ENCODE results near the gene ERCC8. TPM values are rescaled to one million over a fixed set of nuclear protein-coding genes. Genes with fewer than 3 reads are reported as not detected.
"Not testable (repeated sequence)": the region's sequence is repeated elsewhere in the genome, so short reads cannot be mapped to it uniquely, and the experiment has no call there.

ERCC8 gene, protein sequence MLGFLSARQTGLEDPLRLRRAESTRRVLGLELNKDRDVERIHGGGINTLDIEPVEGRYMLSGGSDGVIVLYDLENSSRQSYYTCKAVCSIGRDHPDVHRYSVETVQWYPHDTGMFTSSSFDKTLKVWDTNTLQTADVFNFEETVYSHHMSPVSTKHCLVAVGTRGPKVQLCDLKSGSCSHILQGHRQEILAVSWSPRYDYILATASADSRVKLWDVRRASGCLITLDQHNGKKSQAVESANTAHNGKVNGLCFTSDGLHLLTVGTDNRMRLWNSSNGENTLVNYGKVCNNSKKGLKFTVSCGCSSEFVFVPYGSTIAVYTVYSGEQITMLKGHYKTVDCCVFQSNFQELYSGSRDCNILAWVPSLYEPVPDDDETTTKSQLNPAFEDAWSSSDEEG
- 19.5 and 25.2 TPM in 2 replicates for total RNA-seq (2014; rRNA removed; shearing (Covaris generic))

DNA sequence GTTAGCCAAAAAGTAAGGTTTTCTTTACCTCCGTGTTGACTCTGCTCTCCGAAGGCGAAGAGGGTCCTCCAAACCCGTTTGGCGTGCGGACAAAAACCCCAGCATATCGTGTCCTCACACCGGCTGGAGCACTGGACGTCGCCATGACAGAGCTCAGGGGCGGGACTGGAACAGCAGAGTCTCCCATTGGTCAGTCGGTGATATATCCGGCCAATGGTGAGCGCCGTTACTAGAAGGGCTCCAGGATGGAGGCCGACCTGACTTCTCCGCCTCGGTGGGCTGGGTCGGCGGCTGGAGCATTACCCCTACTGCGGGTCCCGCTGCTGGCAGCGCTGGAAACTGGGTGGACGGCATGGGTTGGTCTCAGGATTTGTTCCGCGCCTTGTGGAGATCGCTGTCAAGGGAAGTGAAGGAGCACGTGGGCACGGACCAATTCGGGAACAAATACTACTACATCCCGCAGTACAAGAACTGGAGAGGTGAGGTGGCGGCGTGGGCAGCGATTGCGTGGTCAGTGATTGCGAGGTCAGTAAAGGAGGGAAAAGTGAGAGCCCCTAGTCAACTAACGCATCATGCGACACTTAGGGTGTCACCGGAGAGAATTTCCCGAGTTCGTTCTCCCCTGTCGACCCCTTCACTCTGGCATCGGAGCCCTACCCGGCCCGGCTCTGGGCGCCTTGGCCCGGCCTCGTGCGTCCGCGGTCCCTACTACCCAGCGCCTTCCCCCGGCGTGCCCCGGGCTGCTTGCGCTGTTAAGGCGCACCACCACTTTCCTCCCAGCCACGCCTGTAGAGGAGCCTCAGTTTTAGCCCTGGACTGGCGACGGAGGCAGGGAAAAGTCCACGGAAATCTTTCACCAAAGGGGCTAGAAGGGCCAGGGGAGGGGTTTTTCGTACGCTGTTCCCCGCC is at the start of gene ERCC8, which contains the start of gene NDUFAF2:
Gene ERCC8, minus strand, starts transcription at position 167 of the 909 bp plus-strand sequence. Its CDS starts 62 bp downstream, at position 105.
Gene NDUFAF2, plus strand, starts transcription at position 302 of the 909 bp plus-strand sequence. Its CDS starts 51 bp downstream, at position 353.
- peak; percentile 95 for DNase-seq (ENCODE audit: low spot score)
- in situ Hi-C loops (cut with HindIII; ENCODE audit: low sequenced_read_pairs): no loop called here

DNA sequence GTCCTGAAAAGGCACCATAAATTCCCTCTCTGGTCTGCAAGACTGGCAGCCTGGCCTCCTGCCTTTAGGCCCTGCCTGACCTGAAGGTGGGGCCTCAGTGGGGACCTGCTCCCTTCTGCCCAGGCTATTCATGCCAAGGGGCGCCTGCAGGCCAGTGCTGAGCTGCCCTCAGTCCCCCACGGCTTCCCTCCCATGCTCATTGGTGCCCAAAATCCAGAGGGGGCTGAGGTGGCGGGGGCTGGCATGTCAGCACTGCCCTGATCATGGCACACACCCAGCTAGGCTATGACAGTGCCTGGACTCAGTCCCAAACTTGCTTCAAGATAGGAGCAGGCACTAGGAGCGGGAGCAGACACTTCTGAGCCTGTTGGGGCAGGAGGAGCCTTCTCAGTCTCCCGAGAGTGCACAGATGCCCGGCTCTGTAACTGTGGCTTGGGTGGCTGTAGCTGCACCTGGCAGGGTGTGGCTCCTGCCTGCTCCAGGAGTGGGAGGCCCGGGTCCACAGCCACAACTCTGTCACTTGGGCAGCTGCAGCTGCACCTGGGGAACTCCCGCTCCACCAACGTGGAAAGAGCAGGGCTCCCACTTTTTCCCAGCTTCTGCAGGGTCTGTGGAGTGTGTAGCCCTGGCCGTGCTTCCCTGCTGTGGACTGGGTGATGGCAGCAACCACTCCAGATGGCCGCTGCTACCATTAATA is 49.2 kb upstream of the ERCC8 start:
- in situ Hi-C loops (cut with HindIII; ENCODE audit: low sequenced_read_pairs): no loop called here
- DNase-seq (ENCODE audit: low spot score): no peak

DNA sequence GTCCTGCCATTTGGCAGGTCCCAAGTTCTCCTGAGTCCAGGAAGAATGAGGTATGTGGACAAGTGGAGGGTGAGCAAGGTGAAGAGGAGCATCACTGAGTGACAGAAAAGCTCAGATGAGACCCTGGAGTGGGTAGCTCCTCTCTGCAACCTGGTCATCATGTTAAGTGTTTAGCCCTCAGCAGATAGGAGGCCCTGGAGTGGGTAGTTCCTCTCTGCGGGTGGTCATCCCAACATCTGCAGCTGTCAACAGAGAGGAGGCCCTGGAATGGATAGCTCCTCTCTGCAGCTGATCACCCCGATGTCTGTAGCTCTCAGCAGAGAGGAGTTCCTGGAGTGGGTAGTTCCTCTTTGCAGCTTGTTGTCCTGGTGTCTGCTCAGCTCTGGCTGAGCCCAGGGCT is 48.6 kb upstream of the ERCC8 start:
- in situ Hi-C loops (cut with HindIII; ENCODE audit: low sequenced_read_pairs): no loop called here
- no peak for DNase-seq (ENCODE audit: low spot score)

DNA sequence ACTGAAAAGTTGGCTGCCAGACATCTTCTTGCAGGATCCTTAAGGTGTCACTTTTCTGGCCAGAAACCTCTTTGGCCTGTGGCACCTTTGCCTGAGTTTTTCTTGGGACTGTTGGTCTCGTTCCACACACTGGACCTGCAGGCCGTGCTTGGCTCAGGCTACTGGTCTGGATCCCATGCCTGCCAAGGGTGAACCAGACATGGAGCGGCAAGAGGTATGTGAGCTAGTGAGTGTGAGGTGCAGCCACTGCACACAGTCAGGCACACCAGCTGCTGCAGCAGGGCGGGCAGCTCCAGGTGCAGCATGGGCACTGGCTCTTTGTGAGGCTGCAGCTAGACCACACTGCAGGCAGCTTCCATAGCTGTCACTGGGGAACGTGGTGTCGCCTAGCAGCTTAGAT is 48.0 kb upstream of the ERCC8 start:
- DNase-seq (ENCODE audit: low spot score): no peak
- in situ Hi-C loops (cut with HindIII; ENCODE audit: low sequenced_read_pairs): no loop called here

DNA sequence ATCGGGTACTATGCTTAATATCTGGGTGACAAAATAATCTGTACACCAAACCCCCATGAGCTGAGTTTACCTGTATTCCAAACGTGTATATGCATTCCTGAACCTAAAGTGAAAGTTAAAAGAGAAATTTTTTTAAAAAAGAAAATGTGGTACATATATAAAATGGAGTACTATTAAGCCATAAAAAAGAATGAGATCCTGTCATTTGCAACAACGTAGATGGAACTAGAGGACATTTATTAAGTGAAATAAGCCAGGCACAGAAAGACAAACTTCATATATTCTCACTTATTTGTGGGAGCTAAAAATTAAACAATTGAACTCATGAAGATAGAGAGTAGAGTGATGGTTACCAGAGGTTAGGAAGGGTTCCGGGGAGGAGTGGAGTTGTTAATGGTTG is 44.9 kb upstream of the ERCC8 start:
- DNase-seq (ENCODE audit: low spot score): no peak
- in situ Hi-C loops (cut with HindIII; ENCODE audit: low sequenced_read_pairs): no loop called here

DNA sequence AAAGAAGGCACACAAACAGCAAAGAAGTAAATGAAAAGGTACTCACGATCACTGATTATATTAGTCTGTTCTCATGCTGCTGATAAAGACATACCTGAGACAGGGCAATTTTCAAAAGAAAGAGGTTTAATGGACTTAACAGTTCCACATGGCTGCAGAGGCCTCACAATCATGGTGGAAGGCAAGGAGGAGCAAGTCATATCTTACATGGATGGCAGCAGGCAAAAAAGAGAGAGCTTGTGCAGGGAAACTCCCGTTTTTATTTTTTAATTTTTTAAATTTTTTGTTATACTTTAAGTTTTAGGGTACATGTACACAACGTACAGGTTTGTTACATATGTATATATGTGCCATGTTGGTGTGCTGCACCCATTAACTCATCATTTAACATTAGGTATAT is 37.3 kb upstream of the ERCC8 start:
- DNase-seq (ENCODE audit: low spot score); in situ Hi-C loops (cut with HindIII; ENCODE audit: low sequenced_read_pairs): not testable (repeated sequence)

DNA sequence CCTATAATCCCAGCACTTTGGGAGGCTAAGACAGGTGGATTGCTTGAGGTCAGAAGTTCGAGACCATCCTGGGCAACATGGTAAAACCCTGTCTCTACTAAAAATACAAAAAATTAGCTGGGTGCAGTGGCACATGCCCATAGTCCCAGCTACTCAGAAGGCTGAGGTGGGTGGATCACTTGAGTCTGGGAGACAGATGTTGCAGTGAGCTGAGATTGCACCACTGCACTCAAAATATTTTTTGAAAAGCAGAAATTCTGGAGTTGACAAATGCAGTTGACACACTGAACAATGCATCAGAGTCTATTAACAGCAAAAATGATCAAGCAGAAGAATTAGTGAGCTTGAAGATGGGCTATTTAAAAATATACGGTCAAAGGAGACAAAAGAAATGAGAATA is 35.6 kb upstream of the ERCC8 start:
- no peak for DNase-seq (ENCODE audit: low spot score)
- in situ Hi-C loops (cut with HindIII; ENCODE audit: low sequenced_read_pairs): no loop called here

DNA sequence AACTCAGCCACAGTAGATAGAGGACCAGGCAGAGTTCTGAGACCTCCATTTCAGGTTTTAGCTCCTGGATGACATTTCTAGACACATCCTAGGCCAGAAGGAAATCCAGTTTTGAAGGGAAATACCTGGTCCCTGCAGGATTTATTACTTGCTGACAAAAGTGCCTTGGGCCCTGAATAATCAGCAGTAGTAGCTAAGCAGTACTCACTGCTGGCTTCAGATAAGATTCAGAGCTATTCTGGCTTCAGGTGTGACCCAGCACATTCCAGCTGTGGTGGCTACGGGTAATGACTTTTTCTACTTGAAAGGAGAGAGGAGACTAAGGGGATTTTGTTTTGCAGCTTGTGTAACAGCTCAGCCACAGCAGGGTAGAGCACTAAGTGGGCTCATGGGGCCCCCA is 34.1 kb upstream of the ERCC8 start:
- in situ Hi-C loops (cut with HindIII; ENCODE audit: low sequenced_read_pairs): no loop called here
- DNase-seq (ENCODE audit: low spot score): no peak

DNA sequence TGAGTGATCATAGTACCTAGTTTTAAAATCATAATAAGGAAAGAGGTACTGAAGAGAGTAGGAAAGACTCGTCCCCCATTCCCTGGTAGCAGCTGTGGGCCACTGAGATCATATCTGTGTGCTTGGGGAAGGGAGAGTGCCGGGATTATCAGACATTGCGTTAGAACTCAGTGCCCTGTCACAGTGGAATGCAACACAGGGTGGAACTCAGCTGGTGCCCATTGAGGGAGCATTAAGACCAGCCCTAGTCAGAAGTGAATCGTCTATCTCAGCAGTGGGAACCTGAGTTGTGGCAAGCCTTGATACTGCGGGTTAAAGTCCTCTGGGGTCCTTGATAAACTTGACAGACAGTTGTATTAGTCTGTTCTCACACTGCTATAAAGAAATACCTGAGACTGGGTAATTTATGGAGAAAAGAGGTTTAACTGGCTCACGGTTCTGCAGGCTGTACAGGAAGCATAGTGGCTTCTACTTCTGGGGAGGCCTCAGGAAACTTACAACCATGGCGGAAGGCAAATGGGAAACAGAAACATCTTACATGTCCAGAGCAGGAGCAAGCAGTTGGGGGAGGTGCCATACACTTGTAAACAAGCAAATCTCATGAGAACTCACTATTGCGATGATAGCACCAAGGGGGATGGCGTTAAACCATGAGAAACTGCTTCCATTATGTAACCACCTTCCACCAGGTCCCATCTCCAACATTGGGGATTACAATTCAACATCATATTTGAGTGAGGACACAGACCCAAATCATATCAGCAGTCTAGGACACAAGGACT is 33.3 kb upstream of the ERCC8 start:
- in situ Hi-C loops (cut with HindIII; ENCODE audit: low sequenced_read_pairs): no loop called here

DNA sequence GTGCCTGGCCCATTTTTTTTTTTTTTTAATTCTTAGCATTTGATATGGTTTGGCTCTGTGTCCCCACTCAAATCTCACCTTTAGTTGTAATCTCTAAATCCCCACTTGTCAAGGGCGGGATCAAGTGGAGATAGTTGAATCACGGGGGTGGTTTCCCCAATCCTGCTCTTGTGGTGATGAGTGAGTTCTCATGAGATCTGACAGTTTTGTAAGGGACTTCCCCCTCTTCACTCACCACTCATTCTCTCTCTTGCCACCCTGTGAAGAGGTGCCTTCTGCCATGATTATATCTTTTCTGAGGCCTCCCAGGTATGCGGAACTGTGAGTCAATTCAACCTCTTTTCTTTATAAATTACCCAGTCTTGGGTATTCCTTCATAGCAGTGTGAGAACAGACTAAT is 27.4 kb upstream of the ERCC8 start:
- DNase-seq (ENCODE audit: low spot score): no peak
- in situ Hi-C loops (cut with HindIII; ENCODE audit: low sequenced_read_pairs): no loop called here

More for the DNA sequence above, 33.3 kb upstream of the ERCC8 start:
- no peak for DNase-seq (ENCODE audit: low spot score)

DNA sequence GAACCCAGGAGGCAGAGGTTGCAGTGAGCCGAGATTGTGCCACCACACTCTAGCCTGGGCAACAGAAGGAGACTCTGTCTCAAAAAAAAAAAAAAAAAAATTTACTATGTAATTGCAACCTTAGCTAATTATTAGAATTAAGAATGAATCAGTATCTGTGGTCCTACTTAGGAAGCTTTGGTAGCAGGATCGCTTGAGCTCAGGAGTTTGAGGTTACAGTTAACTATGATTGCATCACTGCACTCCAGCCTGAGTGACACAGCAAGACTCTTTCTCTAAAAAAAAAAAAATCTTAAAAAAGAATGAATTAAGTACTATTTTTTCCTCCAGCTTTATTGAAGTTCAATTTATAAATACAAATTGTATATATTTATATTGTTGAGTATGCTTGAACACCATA is 16.8 kb upstream of the ERCC8 start:
- no peak for DNase-seq (ENCODE audit: low spot score)
- in situ Hi-C loops (cut with HindIII; ENCODE audit: low sequenced_read_pairs): no loop called here

DNA sequence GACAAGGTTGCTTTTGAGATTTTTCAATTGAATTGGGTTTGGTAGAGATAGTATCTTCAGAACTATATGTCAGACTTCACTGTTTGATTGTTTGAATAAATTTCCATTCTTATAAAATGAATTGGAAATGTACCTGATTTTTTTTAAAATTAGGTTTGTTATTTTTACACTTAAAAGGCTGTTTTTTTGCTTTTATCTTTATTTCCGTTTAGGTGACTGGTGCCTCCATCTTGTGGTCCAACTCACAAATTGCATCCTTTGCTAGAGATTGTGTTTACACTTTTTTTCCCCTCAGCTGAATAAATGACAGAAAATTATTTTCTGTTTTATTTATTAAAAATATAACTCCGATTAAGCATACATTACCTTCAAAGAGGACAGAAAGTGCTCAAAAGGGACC is 15.7 kb upstream of the ERCC8 start:
- no peak for DNase-seq (ENCODE audit: low spot score)
- in situ Hi-C loops (cut with HindIII; ENCODE audit: low sequenced_read_pairs): no loop called here

DNA sequence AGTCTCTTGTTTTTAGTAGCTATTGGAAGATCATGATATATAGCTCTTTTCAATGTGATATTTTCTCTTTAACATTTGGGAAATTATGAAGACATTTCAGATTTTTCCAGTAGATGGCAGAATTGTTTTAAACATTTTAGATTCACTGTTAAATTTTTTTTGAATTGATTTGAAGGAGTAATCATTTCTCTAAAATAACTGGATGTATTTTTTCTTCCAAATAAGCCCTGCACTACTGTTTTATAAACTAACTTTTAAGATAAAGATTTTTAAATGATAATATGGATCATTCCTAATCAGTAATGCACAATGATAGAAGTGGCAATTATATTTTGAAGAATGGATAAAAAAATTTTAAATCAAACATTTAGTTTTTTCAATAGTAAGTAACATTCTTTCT is 14.3 kb upstream of the ERCC8 start:
- DNase-seq (ENCODE audit: low spot score): peak; percentile 40

DNA sequence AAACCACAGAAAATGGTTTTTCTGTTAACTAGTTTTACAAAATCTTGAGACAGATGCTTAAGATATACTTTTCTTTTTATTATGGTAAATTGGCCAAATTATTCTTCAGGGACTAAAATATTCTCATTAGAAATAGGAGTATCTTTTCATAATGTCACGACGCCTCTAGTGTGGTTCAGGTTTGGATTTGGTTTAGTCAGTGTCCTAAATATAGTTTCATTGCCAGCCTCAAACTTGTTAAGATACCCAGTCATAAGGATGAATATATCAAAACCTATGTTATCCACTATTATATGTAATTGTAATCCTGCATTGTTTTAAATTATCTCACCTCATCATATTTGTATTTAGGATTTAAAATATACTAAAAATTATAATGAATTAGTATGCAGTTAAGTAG is 13.8 kb upstream of the ERCC8 start:
- in situ Hi-C loops (cut with HindIII; ENCODE audit: low sequenced_read_pairs): no loop called here
- DNase-seq (ENCODE audit: low spot score): no peak

More for the DNA sequence above, 14.3 kb upstream of the ERCC8 start:
- in situ Hi-C loops (cut with HindIII; ENCODE audit: low sequenced_read_pairs): no loop called here

DNA sequence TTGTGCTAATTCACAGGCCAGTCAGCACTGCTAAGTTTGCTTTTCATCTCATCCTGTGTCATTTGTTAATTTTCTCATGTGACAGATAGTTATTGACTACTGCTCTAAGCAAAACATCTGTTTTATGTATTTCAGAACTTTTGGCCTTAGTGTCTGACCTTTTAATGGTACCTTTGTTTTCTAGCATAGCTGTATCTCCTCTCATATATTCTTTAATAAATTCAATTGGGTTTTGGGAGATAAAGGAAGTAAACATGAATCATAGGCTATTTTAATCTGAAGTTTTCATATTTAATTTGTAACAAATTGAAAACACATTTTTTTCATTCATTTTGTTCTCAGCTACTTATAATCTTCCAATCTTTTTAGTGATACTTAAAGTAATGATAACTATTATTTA is 13.2 kb upstream of the ERCC8 start:
- in situ Hi-C loops (cut with HindIII; ENCODE audit: low sequenced_read_pairs): no loop called here
- DNase-seq (ENCODE audit: low spot score): no peak

DNA sequence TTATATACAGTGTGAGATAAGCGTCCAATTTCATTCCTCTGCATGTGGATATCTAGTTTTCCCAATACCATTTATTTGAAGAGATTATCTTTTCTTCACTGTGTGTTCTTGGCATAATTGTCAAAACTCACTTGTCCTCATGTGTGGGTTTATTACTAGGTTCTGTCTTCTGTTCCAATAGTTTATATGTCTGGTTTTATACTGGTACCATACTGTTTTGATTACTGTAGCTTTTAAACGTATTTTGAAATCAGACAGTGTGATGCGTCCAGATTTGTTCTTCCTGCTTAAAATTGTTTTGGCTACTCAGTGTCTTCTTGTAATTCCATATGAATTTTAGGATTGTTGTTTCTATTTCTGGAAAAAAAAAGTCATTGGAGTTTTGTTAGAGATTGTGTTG is 10.4 kb upstream of the ERCC8 start:
- in situ Hi-C loops (cut with HindIII; ENCODE audit: low sequenced_read_pairs): no loop called here
- DNase-seq (ENCODE audit: low spot score): no peak

DNA sequence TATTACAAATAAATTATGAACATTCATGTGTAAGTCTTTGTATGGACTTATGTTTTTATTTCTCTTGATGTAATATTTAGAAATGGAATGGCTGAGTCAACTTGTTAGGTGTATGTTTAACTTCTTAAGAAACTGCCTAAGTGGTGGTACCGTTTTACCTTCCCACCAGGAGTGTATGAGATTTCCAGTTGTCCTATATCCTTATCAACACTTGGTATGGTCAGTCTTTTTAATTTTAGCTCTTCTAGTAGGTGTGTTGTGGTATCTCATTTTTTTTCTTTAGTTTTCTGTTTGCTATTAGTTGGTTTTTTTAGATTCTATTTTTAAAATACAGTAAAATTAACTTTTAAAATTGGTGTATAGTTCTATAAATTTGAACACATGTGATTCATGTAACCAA is 3.9 kb upstream of the ERCC8 start:
- in situ Hi-C loops (cut with HindIII; ENCODE audit: low sequenced_read_pairs): no loop called here
- DNase-seq (ENCODE audit: low spot score): no peak

DNA sequence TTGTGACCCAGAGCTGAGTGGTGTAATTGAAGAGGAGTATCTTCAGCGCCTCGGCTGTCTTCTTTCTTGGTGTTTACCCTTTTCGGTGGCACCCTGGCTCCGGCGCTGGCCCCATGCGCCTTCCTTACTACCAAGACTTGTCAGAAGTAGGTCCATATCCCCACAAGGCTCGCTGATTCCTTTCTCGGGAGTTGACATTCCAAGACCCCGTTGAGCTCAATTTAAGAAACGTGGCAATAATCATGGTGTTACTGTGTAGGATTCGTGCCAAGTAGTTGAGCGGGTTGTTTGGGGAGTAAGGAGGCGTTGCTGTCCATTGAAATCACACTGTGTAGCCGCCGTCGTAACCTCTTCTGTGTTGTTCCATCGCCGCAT is 930 bp upstream of the ERCC8 start:
- in situ Hi-C loops (cut with HindIII; ENCODE audit: low sequenced_read_pairs): no loop called here
- peak; percentile 61 for DNase-seq (ENCODE audit: low spot score)

DNA sequence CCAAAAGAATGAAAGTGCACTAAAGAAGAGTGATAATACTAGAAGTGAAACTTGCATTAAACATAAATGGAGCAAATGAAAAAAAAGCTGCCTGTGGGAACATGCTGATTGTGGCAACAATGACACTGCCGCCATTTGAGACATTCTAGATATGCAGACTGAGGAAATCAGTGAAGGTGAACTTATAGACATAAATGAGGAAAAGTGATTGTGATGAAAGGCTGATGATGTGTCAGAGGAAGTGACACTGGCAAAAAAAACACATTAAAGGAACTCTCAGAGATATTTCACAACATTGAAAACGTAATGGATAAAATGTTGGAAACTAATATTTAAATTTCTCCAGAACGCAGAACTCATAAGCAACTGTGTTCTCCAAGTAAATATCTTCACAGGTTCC is 1.2 kb downstream of the ERCC8 start:
- in situ Hi-C loops (cut with HindIII; ENCODE audit: low sequenced_read_pairs): no loop called here
- DNase-seq (ENCODE audit: low spot score): no peak

Data from G401 (cell line).